ENCODE results near the gene LRRC71.

DNA sequence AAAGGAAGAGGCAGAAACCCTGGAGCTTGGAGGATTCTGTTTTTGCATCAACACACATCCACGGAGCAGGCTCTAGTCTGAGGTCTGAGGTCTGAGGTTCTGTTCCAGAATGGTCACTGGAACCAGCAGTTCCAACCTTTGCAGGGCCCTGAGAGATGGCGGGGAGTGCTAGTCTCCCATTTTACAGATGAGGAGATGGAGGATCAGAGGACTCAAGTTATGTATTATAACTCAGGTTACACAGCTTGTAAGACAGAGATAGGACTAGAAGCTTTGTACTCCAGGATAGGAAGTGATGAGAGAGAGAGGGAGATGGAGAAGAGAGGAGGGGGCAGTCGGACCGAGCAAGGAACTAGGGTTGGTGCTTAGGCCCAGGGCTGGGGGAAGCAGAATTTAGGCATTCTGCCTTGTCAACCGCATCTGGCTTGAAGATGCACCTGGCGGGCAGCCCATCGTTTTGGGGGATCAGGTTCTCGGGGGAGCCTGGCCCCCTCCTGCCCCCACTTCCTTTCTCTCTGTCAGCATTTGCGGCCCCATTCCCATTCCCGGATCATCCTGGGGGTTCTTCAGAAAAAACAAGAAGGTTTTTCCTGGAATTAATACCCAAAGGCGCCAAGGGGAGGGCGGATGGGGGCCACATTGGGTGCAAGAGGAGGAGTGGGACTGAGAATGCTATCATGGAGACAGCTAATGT, 21.3 kb upstream of the LRRC71 start:
- TF ChIP-seq, protein P1, sequence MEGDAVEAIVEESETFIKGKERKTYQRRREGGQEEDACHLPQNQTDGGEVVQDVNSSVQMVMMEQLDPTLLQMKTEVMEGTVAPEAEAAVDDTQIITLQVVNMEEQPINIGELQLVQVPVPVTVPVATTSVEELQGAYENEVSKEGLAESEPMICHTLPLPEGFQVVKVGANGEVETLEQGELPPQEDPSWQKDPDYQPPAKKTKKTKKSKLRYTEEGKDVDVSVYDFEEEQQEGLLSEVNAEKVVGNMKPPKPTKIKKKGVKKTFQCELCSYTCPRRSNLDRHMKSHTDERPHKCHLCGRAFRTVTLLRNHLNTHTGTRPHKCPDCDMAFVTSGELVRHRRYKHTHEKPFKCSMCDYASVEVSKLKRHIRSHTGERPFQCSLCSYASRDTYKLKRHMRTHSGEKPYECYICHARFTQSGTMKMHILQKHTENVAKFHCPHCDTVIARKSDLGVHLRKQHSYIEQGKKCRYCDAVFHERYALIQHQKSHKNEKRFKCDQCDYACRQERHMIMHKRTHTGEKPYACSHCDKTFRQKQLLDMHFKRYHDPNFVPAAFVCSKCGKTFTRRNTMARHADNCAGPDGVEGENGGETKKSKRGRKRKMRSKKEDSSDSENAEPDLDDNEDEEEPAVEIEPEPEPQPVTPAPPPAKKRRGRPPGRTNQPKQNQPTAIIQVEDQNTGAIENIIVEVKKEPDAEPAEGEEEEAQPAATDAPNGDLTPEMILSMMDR (IDR thresholded peaks at IDR 0.05): no peak
- TF ChIP-seq POLR2A (IDR thresholded peaks at IDR 0.05): no peak
